K562 (cell line): ENCODE measurements around the gene OTUD1. TPM values are rescaled to one million over a fixed set of nuclear protein-coding genes. Genes with fewer than 3 reads are reported as not detected.

ENCODE experiments used
- HNRNPUL1 ChIP-seq: fragments of 200-400 bp; formaldehyde crosslinking; IDR thresholded peaks from 2 replicates; pipeline ENCODE4 v1.6.1; 2017; ENCODE audit warnings: low read length
- KAT8 ChIP-seq: fragments of 450-650 bp; IDR thresholded peaks from 2 replicates; pipeline ENCODE4 v1.6.1; 2016; ENCODE audit warnings: low read depth, mild to moderate bottlenecking
- NFRKB ChIP-seq: fragments of 450-650 bp; IDR thresholded peaks from 2 replicates; pipeline ENCODE4 v1.6.1; 2016; ENCODE audit warnings: low read depth
- NRF1 ChIP-seq, 2 experiments: fragments of 450-650 bp; IDR thresholded peaks in 1 of 2; conservative IDR thresholded peaks in 1 of 2; 2 replicates each; pipeline ENCODE4 v1.6.1; 2014; ENCODE audit warnings: mild to moderate bottlenecking in 2 of 2
- RBM25 ChIP-seq: fragments of 200-400 bp; formaldehyde crosslinking; IDR thresholded peaks from 2 replicates; pipeline ENCODE4 v1.6.1; 2018; ENCODE audit warnings: low read length, low read depth, moderate library complexity; ENCODE audit not compliant: severe bottlenecking
- SP1 ChIP-seq: sonication (generic); formaldehyde crosslinking; IDR thresholded peaks from 2 replicates; pipeline ENCODE4 v1.8.1; 2022; ENCODE audit warnings: mild to moderate bottlenecking, missing genetic modification reagents
- TBP ChIP-seq: optimal IDR thresholded peaks from 2 replicates; pipeline ENCODE3; 2011; ENCODE audit warnings: low read depth, low read length, improper control_type of control experiment
- TGIF2 ChIP-seq: sonication (generic); formaldehyde crosslinking; IDR thresholded peaks from 2 replicates; pipeline ENCODE4 v1.8.1; 2022; ENCODE audit warnings: mild to moderate bottlenecking, missing genetic modification reagents, moderate library complexity
- ZBTB1 ChIP-seq: sonication (generic); formaldehyde crosslinking; IDR thresholded peaks from 2 replicates; pipeline ENCODE4 v1.8.1; 2023; ENCODE audit warnings: missing genetic modification reagents, low read depth, mild to moderate bottlenecking, borderline replicate concordance
- ZBTB7A ChIP-seq: IDR thresholded peaks from 2 replicates; pipeline ENCODE4 v1.6.1; 2011; ENCODE audit warnings: low read depth, mild to moderate bottlenecking, low read length, moderate library complexity, borderline replicate concordance; ENCODE audit not compliant: control insufficient read depth
- ZFX ChIP-seq: sonication (generic); formaldehyde crosslinking; IDR thresholded peaks from 2 replicates; pipeline ENCODE4 v1.8.0; 2022; ENCODE audit warnings: mild to moderate bottlenecking, missing genetic modification reagents, moderate library complexity
- polyA plus RNA-seq, 8 experiments: library from polyadenylated mRNA; depleted of rRNA in 4 of 8; stranded (reverse) in 5 of 8; unstranded in 3 of 8; fragments of >200 nt; fragmentation: Nextera tagmentation in 2 of 8; fragmentation: Illumina TruSeq in 1 of 8; extraction: Ambion mirVana in 2 of 8; extraction: Trizol in 1 of 8; gene quantifications; 2 replicates each; pipeline versions ENCODE4 v1.2.1 to v1.2.3, GENCODE V29; 2011 to 2014; ENCODE audit warnings: inconsistent platforms in 1 of 8, missing spikeins in 1 of 8
- total RNA-seq, 7 experiments: library from RNA; depleted of rRNA in 6 of 7; stranded (reverse); fragments of >200 nt in 6 of 7; fragmentation: Illumina TruSeq in 2 of 7; extraction: Trizol in 2 of 7; gene quantifications; 2 replicates each; pipeline versions ENCODE4 v1.2.1 to v1.2.3, GENCODE V29; 2011 to 2021; ENCODE audit warnings: low replicate concordance in 1 of 7
- TF ChIP-seq, protein P1 (sequence below): fragments of 250-450 bp; sonication (Bioruptor Pico); IDR thresholded peaks from 2 replicates; pipeline ENCODE4 v1.4.0; 2020; ENCODE audit warnings: mild to moderate bottlenecking
- TF ChIP-seq, protein P2 (sequence below): IDR thresholded peaks from 2 replicates; pipeline ENCODE4 v1.6.1; 2011; ENCODE audit warnings: borderline replicate concordance, low read depth, mild to moderate bottlenecking, moderate library complexity, low read length; ENCODE audit not compliant: insufficient read depth, poor library complexity, severe bottlenecking
- TF ChIP-seq, protein P3 (sequence below): sonication (generic); formaldehyde crosslinking; IDR thresholded peaks from 2 replicates; pipeline ENCODE4 v1.5.0; 2020; ENCODE audit warnings: missing genetic modification reagents
- TF ChIP-seq, protein P4 (sequence below): sonication (generic); formaldehyde crosslinking; IDR thresholded peaks from 2 replicates; pipeline ENCODE4 v1.9.0; 2022; ENCODE audit warnings: mild to moderate bottlenecking, missing genetic modification reagents
- TF ChIP-seq, protein P5 (sequence below): fragments of 200-400 bp; formaldehyde crosslinking; IDR thresholded peaks from 2 replicates; pipeline ENCODE4 v1.6.1; 2017; ENCODE audit warnings: mild to moderate bottlenecking, low read depth, low read length, moderate library complexity
- TF ChIP-seq, protein P6 (sequence below): sonication (generic); formaldehyde crosslinking; IDR thresholded peaks from 2 replicates; pipeline ENCODE4 v1.8.0; 2022; ENCODE audit warnings: missing genetic modification reagents, mild to moderate bottlenecking, moderate library complexity, borderline replicate concordance

OTUD1 gene
- total and polyA plus RNA-seq, 9 of the 15 experiments (the other 6 are each of a cell fraction or from before 2014, with no cell fraction given): 0.29 to 2.0 (median 0.49) TPM

DNA sequence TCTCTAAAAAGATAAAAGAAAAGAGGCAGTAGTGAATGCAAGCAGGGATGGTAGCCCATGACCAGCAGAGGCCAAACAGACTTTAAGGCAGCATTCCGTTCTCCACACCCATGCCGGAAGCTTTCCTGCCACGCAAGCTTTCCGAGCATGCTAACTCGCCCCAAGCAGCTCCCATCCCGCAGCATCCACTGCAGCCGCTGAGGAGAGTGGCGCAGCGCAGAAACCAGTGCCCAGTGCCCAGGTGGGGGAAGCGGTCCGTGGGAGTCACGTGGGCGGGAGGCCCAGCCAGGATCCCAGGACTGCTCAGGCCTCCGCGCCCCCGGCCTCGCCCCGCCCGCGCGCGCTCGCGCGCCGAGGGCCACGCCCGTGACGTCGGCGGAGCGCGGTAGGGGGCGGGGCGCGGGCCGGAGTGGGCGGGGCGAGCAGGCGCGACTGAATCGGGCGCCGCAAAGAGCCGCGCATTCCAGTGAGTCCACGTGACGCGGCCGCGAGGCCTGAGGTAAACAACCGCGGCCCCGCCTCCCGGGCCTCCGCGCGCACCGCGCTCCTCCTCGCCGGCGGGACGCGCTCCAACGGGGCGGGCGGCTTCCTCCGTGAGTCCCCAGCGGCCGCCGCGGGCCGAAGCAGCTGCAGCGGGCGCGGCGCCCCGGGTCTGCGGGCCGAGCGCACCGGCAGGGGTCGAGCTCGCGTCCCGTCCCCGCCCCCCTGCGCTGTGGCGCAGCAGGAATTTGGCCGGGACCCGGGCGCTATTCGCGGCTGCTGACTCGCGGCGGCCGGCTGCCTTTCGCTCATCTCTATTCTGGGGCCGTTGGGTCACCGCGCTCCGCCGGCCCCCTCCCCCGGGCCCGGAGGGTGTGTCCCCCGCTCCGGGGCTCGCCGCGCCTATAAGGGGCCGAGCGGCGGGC lies at the start of gene OTUD1 (continued):
- TF ChIP-seq KAT8 (no peak), TGIF2 (CRISPR knock-in tag) (no peak), SP1 (CRISPR knock-in tag) (peak; percentile 70; the same call in 1 of the 2 replicates), TBP (peak; percentile 6), NRF1 (conservative IDR thresholded peaks at IDR 0.05 in 1 of 2, IDR thresholded peaks at IDR 0.05 in 1 of 2) (peak; percentile 72 to 83; a peak in 3 of 4 replicates), ZBTB7A (0 out of 2 replicates have a peak, but pooled peaks have one; percentile 7), ZFX (CRISPR knock-in tag) (peak; percentile 70), RBM25 (no peak), ZBTB1 (CRISPR knock-in tag) (no peak; the same call in 1 of the 2 replicates), NFRKB (no peak), HNRNPUL1 (no peak)
- TF ChIP-seq, protein P1, sequence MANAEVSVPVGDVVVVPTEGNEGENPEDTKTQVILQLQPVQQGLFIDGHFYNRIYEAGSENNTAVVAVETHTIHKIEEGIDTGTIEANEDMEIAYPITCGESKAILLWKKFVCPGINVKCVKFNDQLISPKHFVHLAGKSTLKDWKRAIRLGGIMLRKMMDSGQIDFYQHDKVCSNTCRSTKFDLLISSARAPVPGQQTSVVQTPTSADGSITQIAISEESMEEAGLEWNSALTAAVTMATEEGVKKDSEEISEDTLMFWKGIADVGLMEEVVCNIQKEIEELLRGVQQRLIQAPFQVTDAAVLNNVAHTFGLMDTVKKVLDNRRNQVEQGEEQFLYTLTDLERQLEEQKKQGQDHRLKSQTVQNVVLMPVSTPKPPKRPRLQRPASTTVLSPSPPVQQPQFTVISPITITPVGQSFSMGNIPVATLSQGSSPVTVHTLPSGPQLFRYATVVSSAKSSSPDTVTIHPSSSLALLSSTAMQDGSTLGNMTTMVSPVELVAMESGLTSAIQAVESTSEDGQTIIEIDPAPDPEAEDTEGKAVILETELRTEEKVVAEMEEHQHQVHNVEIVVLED: peak; percentile 85
- TF ChIP-seq, protein P2, sequence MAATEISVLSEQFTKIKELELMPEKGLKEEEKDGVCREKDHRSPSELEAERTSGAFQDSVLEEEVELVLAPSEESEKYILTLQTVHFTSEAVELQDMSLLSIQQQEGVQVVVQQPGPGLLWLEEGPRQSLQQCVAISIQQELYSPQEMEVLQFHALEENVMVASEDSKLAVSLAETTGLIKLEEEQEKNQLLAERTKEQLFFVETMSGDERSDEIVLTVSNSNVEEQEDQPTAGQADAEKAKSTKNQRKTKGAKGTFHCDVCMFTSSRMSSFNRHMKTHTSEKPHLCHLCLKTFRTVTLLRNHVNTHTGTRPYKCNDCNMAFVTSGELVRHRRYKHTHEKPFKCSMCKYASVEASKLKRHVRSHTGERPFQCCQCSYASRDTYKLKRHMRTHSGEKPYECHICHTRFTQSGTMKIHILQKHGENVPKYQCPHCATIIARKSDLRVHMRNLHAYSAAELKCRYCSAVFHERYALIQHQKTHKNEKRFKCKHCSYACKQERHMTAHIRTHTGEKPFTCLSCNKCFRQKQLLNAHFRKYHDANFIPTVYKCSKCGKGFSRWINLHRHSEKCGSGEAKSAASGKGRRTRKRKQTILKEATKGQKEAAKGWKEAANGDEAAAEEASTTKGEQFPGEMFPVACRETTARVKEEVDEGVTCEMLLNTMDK: peak; percentile 3
- TF ChIP-seq, protein P3, sequence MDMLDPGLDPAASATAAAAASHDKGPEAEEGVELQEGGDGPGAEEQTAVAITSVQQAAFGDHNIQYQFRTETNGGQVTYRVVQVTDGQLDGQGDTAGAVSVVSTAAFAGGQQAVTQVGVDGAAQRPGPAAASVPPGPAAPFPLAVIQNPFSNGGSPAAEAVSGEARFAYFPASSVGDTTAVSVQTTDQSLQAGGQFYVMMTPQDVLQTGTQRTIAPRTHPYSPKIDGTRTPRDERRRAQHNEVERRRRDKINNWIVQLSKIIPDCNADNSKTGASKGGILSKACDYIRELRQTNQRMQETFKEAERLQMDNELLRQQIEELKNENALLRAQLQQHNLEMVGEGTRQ (CRISPR knock-in tag): peak; percentile 83
- TF ChIP-seq, protein P4, sequence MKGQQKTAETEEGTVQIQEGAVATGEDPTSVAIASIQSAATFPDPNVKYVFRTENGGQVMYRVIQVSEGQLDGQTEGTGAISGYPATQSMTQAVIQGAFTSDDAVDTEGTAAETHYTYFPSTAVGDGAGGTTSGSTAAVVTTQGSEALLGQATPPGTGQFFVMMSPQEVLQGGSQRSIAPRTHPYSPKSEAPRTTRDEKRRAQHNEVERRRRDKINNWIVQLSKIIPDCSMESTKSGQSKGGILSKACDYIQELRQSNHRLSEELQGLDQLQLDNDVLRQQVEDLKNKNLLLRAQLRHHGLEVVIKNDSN (CRISPR knock-in tag): peak; percentile 89
- TF ChIP-seq, protein P5, sequence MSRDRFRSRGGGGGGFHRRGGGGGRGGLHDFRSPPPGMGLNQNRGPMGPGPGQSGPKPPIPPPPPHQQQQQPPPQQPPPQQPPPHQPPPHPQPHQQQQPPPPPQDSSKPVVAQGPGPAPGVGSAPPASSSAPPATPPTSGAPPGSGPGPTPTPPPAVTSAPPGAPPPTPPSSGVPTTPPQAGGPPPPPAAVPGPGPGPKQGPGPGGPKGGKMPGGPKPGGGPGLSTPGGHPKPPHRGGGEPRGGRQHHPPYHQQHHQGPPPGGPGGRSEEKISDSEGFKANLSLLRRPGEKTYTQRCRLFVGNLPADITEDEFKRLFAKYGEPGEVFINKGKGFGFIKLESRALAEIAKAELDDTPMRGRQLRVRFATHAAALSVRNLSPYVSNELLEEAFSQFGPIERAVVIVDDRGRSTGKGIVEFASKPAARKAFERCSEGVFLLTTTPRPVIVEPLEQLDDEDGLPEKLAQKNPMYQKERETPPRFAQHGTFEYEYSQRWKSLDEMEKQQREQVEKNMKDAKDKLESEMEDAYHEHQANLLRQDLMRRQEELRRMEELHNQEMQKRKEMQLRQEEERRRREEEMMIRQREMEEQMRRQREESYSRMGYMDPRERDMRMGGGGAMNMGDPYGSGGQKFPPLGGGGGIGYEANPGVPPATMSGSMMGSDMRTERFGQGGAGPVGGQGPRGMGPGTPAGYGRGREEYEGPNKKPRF: no peak
- TF ChIP-seq, protein P6, sequence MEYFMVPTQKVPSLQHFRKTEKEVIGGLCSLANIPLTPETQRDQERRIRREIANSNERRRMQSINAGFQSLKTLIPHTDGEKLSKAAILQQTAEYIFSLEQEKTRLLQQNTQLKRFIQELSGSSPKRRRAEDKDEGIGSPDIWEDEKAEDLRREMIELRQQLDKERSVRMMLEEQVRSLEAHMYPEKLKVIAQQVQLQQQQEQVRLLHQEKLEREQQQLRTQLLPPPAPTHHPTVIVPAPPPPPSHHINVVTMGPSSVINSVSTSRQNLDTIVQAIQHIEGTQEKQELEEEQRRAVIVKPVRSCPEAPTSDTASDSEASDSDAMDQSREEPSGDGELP (CRISPR knock-in tag): peak; percentile 41; the same call in 1 of the 2 replicates
